PC-3 (cell line): Measurements from ENCODE around the gene GRK6. TPM values are rescaled to one million over a fixed set of nuclear protein-coding genes. Genes with fewer than 3 reads are reported as not detected.

Experiments used
- ATAC-seq: fragments of 200-7000 bp; cut with Tn5 transposase; 2 replicates; pipeline ENCODE4 v1.9.1; 2020; ENCODE audit warnings: mild to moderate bottlenecking, moderate library complexity
- BruUV-seq: library from RNA; stranded (reverse); fragments of 400-500 nt; replicated peaks from 2 replicates; lab custom pipeline; 2021; lab: Mats Ljungman, UMichigan
- CTCF ChIA-PET: fragments of 300-600 bp; sonication (Branson Sonifier 250); formaldehyde crosslinking; loops from one replicate; lab custom pipeline; 2022; ENCODE audit warnings: antibody characterized with exemption; lab: Charles Lee
- POLR2A ChIA-PET: fragments of 300-600 bp; sonication (Branson Sonifier 250); formaldehyde crosslinking; loops from one replicate; lab custom pipeline; 2022; ENCODE audit warnings: antibody characterized with exemption; ENCODE audit not compliant: unreplicated experiment; lab: Charles Lee
- DNase-seq: peaks from one replicate; pipeline ENCODE4 v3.0.0-alpha.2; 2015
- H2AFZ ChIP-seq: fragments of 300-600 bp; sonication (generic); 2 replicates; pipeline ENCODE4 v1.6.0; 2016; ENCODE audit warnings: antibody characterized with exemption, low read length
- H3F3A ChIP-seq: fragments of 300-600 bp; sonication (generic); one replicate; pipeline ENCODE4 v1.6.0; 2017; ENCODE audit warnings: antibody characterized with exemption, low read length, control low read depth, mild to moderate bottlenecking; ENCODE audit not compliant: unreplicated experiment
- H3K27ac ChIP-seq: fragments of 300-600 bp; sonication (generic); 2 replicates; pipeline ENCODE4 v1.5.1; 2016; ENCODE audit warnings: mild to moderate bottlenecking, low read length
- H3K27me3 ChIP-seq: fragments of 300-600 bp; sonication (generic); 2 replicates; pipeline ENCODE4 v1.6.1; 2016; ENCODE audit warnings: low read length, mixed read lengths
- H3K36me3 ChIP-seq: fragments of 300-600 bp; sonication (generic); 2 replicates; pipeline ENCODE4 v1.6.1; 2016; ENCODE audit warnings: low read depth, mixed run types, low read length, mixed read lengths
- H3K4me1 ChIP-seq: fragments of 300-600 bp; sonication (generic); 2 replicates; pipeline ENCODE4 v1.5.1; 2016; ENCODE audit warnings: low read length; ENCODE audit not compliant: insufficient read depth
- H3K4me2 ChIP-seq: fragments of 300-600 bp; sonication (generic); 2 replicates; pipeline ENCODE4 v1.6.0; 2016; ENCODE audit warnings: low read length
- H3K4me3 ChIP-seq: fragments of 300-600 bp; sonication (generic); 2 replicates; pipeline ENCODE4 v1.5.1; 2016; ENCODE audit warnings: mild to moderate bottlenecking, low read length, mixed read lengths
- H3K79me2 ChIP-seq: fragments of 300-600 bp; sonication (generic); 2 replicates; pipeline ENCODE4 v1.6.1; 2017; ENCODE audit warnings: low read length, mixed read lengths
- H3K9ac ChIP-seq: fragments of 300-600 bp; sonication (generic); 2 replicates; pipeline ENCODE4 v1.6.0; 2016; ENCODE audit warnings: mild to moderate bottlenecking, low read length
- H3K9me2 ChIP-seq: fragments of 300-600 bp; sonication (generic); replicated peaks from 2 replicates; pipeline ENCODE4 v1.6.1; 2016; ENCODE audit warnings: mixed run types, low read length, mixed read lengths
- H3K9me3 ChIP-seq: fragments of 300-600 bp; sonication (generic); 2 replicates; pipeline ENCODE4 v1.6.1; 2016; ENCODE audit warnings: low read length, mixed read lengths
- H4K20me1 ChIP-seq: fragments of 300-600 bp; sonication (generic); 2 replicates; pipeline ENCODE4 v1.6.1; 2016; ENCODE audit warnings: low read length, mixed read lengths
- EZH2 ChIP-seq: fragments of 300-600 bp; sonication (generic); IDR thresholded peaks from one replicate; pipeline ENCODE4 v1.6.1; 2017; ENCODE audit warnings: antibody characterized with exemption, mild to moderate bottlenecking, low read length; ENCODE audit not compliant: unreplicated experiment
- EZH2phosphoT487 ChIP-seq: fragments of 300-600 bp; sonication (generic); IDR thresholded peaks from 2 replicates; pipeline ENCODE4 v1.6.1; 2018; ENCODE audit warnings: mild to moderate bottlenecking, antibody characterized with exemption, low read length, borderline replicate concordance
- intact Hi-C: fragments of 100-400 bp; cut with micrococcal nuclease; formaldehyde crosslinking; loops from 2 replicates; pipeline ENCODE4 v1.9.0; 2023
- total RNA-seq: library from RNA; depleted of rRNA; stranded (reverse); fragments of >200 nt; gene quantifications from 2 replicates; pipeline ENCODE4 v1.2.3, GENCODE V29; 2014
- TF ChIP-seq, protein P1 (sequence below): fragments of 300-600 bp; sonication (generic); conservative IDR thresholded peaks from 2 replicates; pipeline ENCODE4 v1.5.1; 2017; ENCODE audit warnings: antibody characterized with exemption, low read depth, mild to moderate bottlenecking, low read length

GRK6 gene
- total RNA-seq, 1 experiment from 2014 or later: 69.9 TPM

- intact Hi-C loops: no loop called here
- Histone ChIP-seq H3K4me3 (no peak overlapping the region), H3K9me3 (no peaks in the 10 kb centered on the region), H3K27ac (no peak overlapping the region), H3K79me2 (peaks cover 10% of the 10 kb centered on the region), H3F3A (no peaks in the 10 kb centered on the region), H3K9ac (no peak overlapping the region), H3K4me1 (no peaks in the 10 kb centered on the region), H2AFZ (no peak overlapping the region), H3K27me3 (no peaks in the 10 kb centered on the region), H3K9me2 (no peaks in the 10 kb centered on the region), H4K20me1 (no peaks in the 10 kb centered on the region), H3K36me3 (peaks cover 15% of the 10 kb centered on the region; the same call in 1 of the 2 replicates), H3K4me2 (no peak overlapping the region)
- TF ChIP-seq EZH2phosphoT487: no peak
- TF ChIP-seq EZH2: no peak
- TF ChIP-seq, protein P1, sequence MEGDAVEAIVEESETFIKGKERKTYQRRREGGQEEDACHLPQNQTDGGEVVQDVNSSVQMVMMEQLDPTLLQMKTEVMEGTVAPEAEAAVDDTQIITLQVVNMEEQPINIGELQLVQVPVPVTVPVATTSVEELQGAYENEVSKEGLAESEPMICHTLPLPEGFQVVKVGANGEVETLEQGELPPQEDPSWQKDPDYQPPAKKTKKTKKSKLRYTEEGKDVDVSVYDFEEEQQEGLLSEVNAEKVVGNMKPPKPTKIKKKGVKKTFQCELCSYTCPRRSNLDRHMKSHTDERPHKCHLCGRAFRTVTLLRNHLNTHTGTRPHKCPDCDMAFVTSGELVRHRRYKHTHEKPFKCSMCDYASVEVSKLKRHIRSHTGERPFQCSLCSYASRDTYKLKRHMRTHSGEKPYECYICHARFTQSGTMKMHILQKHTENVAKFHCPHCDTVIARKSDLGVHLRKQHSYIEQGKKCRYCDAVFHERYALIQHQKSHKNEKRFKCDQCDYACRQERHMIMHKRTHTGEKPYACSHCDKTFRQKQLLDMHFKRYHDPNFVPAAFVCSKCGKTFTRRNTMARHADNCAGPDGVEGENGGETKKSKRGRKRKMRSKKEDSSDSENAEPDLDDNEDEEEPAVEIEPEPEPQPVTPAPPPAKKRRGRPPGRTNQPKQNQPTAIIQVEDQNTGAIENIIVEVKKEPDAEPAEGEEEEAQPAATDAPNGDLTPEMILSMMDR: no peak
- no TSS peak for BruUV-seq
- DNase-seq: no peak
- ATAC-seq: no peak
- ChIA-PET POLR2A (no interaction called here), CTCF (no interaction called here)
Measured at GRCh38 chr5:177433658-177434217, 7.3 kb downstream of the GRK6 start.

- no peak overlapping the region for H3K27ac ChIP-seq
- H3K36me3 ChIP-seq: peaks cover 15% of the 10 kb centered on the region; the same call in 1 of the 2 replicates
- no peaks in the 10 kb centered on the region for H4K20me1 ChIP-seq
- no peaks in the 10 kb centered on the region for H3K4me1 ChIP-seq
- no peaks in the 10 kb centered on the region for H3K9me2 ChIP-seq
- intact Hi-C loops: no loop called here
- no TSS peak for BruUV-seq
- ATAC-seq (no peak), DNase-seq (no peak)
- no peak overlapping the region for H3K9ac ChIP-seq
- no peak overlapping the region for H2AFZ ChIP-seq
- H3K79me2 ChIP-seq: peaks cover 3% of the 10 kb centered on the region
- no peak overlapping the region for H3K4me2 ChIP-seq
- POLR2A ChIA-PET: no interaction called here
- H3K9me3 ChIP-seq: no peaks in the 10 kb centered on the region
- no peaks in the 10 kb centered on the region for H3K27me3 ChIP-seq
- CTCF ChIA-PET: no interaction called here
- no peak overlapping the region for H3K4me3 ChIP-seq
- TF ChIP-seq, protein P1: no peak
- H3F3A ChIP-seq: no peaks in the 10 kb centered on the region
Measured at GRCh38 chr5:177434437-177434836, 8.0 kb downstream of the GRK6 start.

DNA sequence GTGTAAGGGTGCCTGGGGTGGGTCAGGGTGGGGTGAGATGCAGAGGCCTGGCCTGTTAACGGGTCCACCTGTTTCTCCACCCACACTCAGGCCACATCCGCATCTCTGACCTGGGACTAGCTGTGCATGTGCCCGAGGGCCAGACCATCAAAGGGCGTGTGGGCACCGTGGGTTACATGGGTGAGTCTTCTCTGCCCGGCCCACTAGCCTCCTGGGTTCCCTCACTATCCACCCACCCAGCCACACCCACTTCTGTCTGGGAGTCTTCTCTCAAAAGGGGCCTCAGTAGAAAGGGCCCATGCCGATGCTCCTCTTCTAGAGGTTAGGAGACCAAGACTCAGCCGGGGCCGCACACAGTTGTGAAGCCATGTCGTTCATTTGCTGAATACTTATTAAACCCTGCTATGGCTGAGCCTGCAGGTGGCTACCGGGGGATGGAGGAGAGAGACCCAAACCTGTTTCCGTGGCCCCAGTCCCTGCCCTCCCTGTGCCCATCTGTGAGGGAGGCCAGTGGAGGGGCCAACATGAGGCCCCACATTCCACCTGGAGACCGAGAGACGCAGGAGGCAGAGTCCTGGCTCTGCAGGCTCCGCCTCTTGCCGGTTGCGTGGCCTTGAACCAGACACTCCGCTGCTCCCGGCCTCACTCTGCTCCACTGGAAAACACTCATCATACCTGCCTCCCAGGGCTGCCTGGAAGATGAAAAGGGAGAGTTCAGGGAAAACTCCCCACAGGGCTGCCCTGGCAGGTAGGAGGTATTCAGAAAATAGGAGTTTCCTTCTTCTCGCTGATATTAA lies 8.7 kb downstream of the GRK6 start:
- ATAC-seq: no peak
- no peaks in the 10 kb centered on the region for H3K27me3 ChIP-seq
- no peak overlapping the region for H3K4me2 ChIP-seq
- peaks cover 4% of the 10 kb centered on the region for H3F3A ChIP-seq
- no peak overlapping the region for H2AFZ ChIP-seq
- no peak overlapping the region for H3K4me3 ChIP-seq
- no peaks in the 10 kb centered on the region for H4K20me1 ChIP-seq
- DNase-seq: no peak
- intact Hi-C loops: no loop called here
- ChIA-PET POLR2A (no interaction called here), CTCF (no interaction called here)
- H3K9me2 ChIP-seq: no peaks in the 10 kb centered on the region
- BruUV-seq: no TSS peak
- H3K4me1 ChIP-seq: no peaks in the 10 kb centered on the region
- H3K9ac ChIP-seq: no peak overlapping the region
- H3K36me3 ChIP-seq: peaks cover 20% of the 10 kb centered on the region
- H3K27ac ChIP-seq: no peak overlapping the region
- no peaks in the 10 kb centered on the region for H3K9me3 ChIP-seq
- no peak for TF ChIP-seq EZH2phosphoT487
- H3K79me2 ChIP-seq: no peaks in the 10 kb centered on the region
